Hepatocyte (in vitro differentiated cells): ENCODE data around the gene ICAM2. TPM values are rescaled to one million over a fixed set of nuclear protein-coding genes. Genes with fewer than 3 reads are reported as not detected.

Experiments
- DNase-seq: peaks from one replicate; pipeline ENCODE4 v3.0.0-alpha.2; 2016; ENCODE audit warnings: low spot score
- H2AFZ ChIP-seq: fragments of 200-600 bp; sonication (generic); 2 replicates; pipeline ENCODE4 v1.6.0; 2016; ENCODE audit warnings: antibody characterized with exemption, mild to moderate bottlenecking
- H3K27ac ChIP-seq: fragments of 200-600 bp; sonication (generic); 2 replicates; pipeline ENCODE4 v1.5.1; 2016; ENCODE audit warnings: mild to moderate bottlenecking
- H3K27me3 ChIP-seq: fragments of 200-600 bp; sonication (generic); 2 replicates; pipeline ENCODE4 v1.6.1; 2016
- H3K36me3 ChIP-seq: fragments of 200-600 bp; sonication (generic); replicated peaks from 2 replicates; pipeline ENCODE4 v1.5.1; 2016; ENCODE audit warnings: low read depth; ENCODE audit not compliant: insufficient read depth
- H3K4me1 ChIP-seq: fragments of 200-600 bp; sonication (generic); 2 replicates; pipeline ENCODE4 v1.5.1; 2016; ENCODE audit warnings: mild to moderate bottlenecking, moderate library complexity; ENCODE audit not compliant: insufficient read depth
- H3K4me2 ChIP-seq: fragments of 200-600 bp; sonication (generic); 2 replicates; pipeline ENCODE4 v1.6.0; 2016
- H3K4me3 ChIP-seq: fragments of 200-600 bp; sonication (generic); 2 replicates; pipeline ENCODE4 v1.5.1; 2016; ENCODE audit warnings: mild to moderate bottlenecking
- H3K79me2 ChIP-seq: fragments of 200-600 bp; sonication (generic); 2 replicates; pipeline ENCODE4 v1.6.0; 2017; ENCODE audit warnings: mild to moderate bottlenecking
- H3K9me2 ChIP-seq: fragments of 200-600 bp; sonication (generic); replicated peaks from 2 replicates; pipeline ENCODE4 v1.6.0; 2017; ENCODE audit warnings: mild to moderate bottlenecking; ENCODE audit not compliant: insufficient read depth
- H3K9me3 ChIP-seq: fragments of 200-600 bp; sonication (generic); 2 replicates; pipeline ENCODE4 v1.5.1; 2016; ENCODE audit warnings: low read depth, mild to moderate bottlenecking
- H4K20me1 ChIP-seq: fragments of 200-600 bp; sonication (generic); 2 replicates; pipeline ENCODE4 v1.6.0; 2016; ENCODE audit warnings: mild to moderate bottlenecking; ENCODE audit not compliant: insufficient read depth, poor library complexity, severe bottlenecking
- EZH2 ChIP-seq: fragments of 200-600 bp; sonication (generic); IDR thresholded peaks from 2 replicates; pipeline ENCODE4 v1.6.1; 2016; ENCODE audit warnings: antibody characterized with exemption, mild to moderate bottlenecking, borderline replicate concordance
- EZH2phosphoT487 ChIP-seq: fragments of 200-600 bp; sonication (generic); IDR thresholded peaks from one replicate; pipeline ENCODE4 v1.6.1; 2018; ENCODE audit warnings: antibody characterized with exemption, mild to moderate bottlenecking, low read depth, moderate library complexity; ENCODE audit not compliant: unreplicated experiment, severe bottlenecking
- WGBS: methylation state at CpG from one replicate; pipeline ENCODE4 v1.1.6; 2016; ENCODE audit warnings: low lambda C conversion rate; ENCODE audit errors: missing lambda C conversion rate; 5-methylcytosine and 5-hydroxymethylcytosine counted together
- polyA plus RNA-seq: library from polyadenylated mRNA; unstranded; fragments of >200 nt; fragmentation: Nextera tagmentation; extraction: Ambion mirVana; gene quantifications from 2 replicates; pipeline ENCODE4 v1.2.1, GENCODE V29; 2016
- total RNA-seq: library from RNA; depleted of rRNA; stranded (reverse); fragments of >200 nt; gene quantifications from 2 replicates; pipeline ENCODE4 v1.2.3, GENCODE V29; 2014
- TF ChIP-seq, protein P1 (sequence below): fragments of 200-600 bp; sonication (generic); IDR thresholded peaks from 2 replicates; pipeline ENCODE4 v1.5.1; 2016; ENCODE audit warnings: antibody characterized with exemption, mild to moderate bottlenecking; ENCODE audit not compliant: poor library complexity

ICAM2 gene
- total and polyA plus RNA-seq, 2 experiments from 2014 or later: 3.4 to 6.0 TPM

DNA sequence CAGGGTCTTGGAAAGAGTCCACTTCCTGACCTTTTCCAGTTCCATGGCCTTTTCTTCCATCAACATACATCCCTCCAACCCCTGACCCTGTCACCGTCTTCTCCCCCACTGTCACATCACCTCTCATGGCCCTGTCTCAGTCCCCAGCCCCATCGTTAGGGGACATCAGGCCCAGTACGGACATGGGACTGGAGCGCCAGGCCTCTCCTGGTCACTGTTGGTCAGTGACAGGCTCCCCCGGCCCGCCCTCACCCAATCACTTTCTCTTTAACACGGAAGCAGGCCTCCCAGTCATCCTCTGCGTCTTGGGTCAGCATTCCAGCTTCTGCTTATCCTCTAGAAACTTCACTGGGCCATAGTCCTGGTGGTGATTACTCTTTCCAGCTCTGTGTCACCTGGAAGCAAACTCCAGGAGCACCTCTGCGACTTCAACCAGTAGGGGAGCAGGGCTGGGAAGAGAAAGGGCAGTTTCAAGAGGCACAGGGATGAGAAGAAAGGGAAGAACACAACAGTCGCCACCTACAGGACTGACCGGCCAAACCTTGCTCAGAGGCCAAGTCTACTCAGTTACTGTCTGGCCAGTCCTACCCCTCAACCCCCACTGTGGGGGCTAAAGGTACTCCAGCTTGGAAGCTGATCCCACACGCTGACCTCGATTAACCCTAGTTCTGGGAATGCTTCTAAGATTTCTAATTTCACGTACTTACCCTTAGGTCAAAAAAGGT, 15.9 kb upstream of the ICAM2 start:
- no peak overlapping the region for H2AFZ ChIP-seq
- no peak overlapping the region for H3K27ac ChIP-seq
- H4K20me1 ChIP-seq: no peaks in the 10 kb centered on the region
- no peak for DNase-seq
- H3K79me2 ChIP-seq: no peaks in the 10 kb centered on the region
- no peak overlapping the region for H3K4me2 ChIP-seq
- WGBS: 87% methylated on average over 14 of the region's 14 CpGs
- no peak for TF ChIP-seq EZH2phosphoT487
- TF ChIP-seq EZH2: no peak
- TF ChIP-seq, protein P1, sequence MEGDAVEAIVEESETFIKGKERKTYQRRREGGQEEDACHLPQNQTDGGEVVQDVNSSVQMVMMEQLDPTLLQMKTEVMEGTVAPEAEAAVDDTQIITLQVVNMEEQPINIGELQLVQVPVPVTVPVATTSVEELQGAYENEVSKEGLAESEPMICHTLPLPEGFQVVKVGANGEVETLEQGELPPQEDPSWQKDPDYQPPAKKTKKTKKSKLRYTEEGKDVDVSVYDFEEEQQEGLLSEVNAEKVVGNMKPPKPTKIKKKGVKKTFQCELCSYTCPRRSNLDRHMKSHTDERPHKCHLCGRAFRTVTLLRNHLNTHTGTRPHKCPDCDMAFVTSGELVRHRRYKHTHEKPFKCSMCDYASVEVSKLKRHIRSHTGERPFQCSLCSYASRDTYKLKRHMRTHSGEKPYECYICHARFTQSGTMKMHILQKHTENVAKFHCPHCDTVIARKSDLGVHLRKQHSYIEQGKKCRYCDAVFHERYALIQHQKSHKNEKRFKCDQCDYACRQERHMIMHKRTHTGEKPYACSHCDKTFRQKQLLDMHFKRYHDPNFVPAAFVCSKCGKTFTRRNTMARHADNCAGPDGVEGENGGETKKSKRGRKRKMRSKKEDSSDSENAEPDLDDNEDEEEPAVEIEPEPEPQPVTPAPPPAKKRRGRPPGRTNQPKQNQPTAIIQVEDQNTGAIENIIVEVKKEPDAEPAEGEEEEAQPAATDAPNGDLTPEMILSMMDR: no peak
- no peaks in the 10 kb centered on the region for H3K27me3 ChIP-seq
- no peak overlapping the region for H3K4me3 ChIP-seq
- H3K36me3 ChIP-seq: no peaks in the 10 kb centered on the region
- H3K9me3 ChIP-seq: no peaks in the 10 kb centered on the region
- H3K4me1 ChIP-seq: no peaks in the 10 kb centered on the region
- H3K9me2 ChIP-seq: no peaks in the 10 kb centered on the region

DNA sequence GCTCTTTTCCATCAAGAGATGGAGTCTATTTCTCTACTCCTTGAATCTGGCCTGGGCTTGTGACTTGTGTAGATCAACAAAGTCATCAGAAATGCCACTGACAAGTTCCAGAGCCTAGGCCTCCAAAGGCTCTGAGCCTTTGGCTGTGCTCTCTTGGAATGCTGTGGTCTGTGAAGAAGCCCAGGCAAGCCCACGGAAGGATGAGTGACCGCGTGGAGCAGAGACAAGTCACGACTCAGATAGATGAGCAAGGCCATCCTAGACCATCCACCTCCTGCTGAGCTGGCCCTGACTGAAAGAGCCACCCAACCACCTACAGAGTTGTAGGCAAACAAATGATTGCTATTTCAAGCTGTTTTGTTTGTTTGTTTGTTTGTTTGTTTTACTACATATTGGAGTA, 11.6 kb upstream of the ICAM2 start:
- no peak for DNase-seq
- no peaks in the 10 kb centered on the region for H3K79me2 ChIP-seq

GRCh38 chr17:64028874-64029464, 8.5 kb upstream of the ICAM2 start:
- no peak overlapping the region for H3K4me3 ChIP-seq
- WGBS: 22% methylated on average over 3 of the region's 3 CpGs
- DNase-seq: peak; percentile 78
- H3K4me1 ChIP-seq: no peaks in the 10 kb centered on the region
- no peak overlapping the region for H3K27ac ChIP-seq
- H3K79me2 ChIP-seq: no peaks in the 10 kb centered on the region
- H3K36me3 ChIP-seq: no peaks in the 10 kb centered on the region
- H3K9me2 ChIP-seq: no peaks in the 10 kb centered on the region
- H3K9me3 ChIP-seq: no peaks in the 10 kb centered on the region
- no peak overlapping the region for H3K4me2 ChIP-seq
- no peaks in the 10 kb centered on the region for H3K27me3 ChIP-seq
- TF ChIP-seq, protein P1: peak; percentile 87
- no peak for TF ChIP-seq EZH2phosphoT487
- no peak overlapping the region for H2AFZ ChIP-seq
- no peaks in the 10 kb centered on the region for H4K20me1 ChIP-seq

More for the DNA sequence above, 11.6 kb upstream of the ICAM2 start:
- Histone ChIP-seq H3K4me2 (no peak overlapping the region), H4K20me1 (no peaks in the 10 kb centered on the region), H3K9me3 (no peaks in the 10 kb centered on the region), H3K4me3 (no peak overlapping the region), H3K27ac (no peak overlapping the region), H3K36me3 (no peaks in the 10 kb centered on the region), H2AFZ (no peak overlapping the region), H3K9me2 (no peaks in the 10 kb centered on the region), H3K4me1 (no peaks in the 10 kb centered on the region), H3K27me3 (no peaks in the 10 kb centered on the region)
- 53% methylated on average over 4 of the region's 4 CpGs for WGBS
- TF ChIP-seq EZH2phosphoT487: no peak
- TF ChIP-seq, protein P1: no peak
- TF ChIP-seq EZH2: no peak
